Measurements from ENCODE around the gene KCNQ4.
A peak's percentile ranks its signal among the peaks of the same experiment; 100 is the strongest.

The KCNQ4 gene

GRCh38 chr1:40795811-40796586 lies 12.4 kb downstream of the KCNQ4 start:
- no peak for DNase-seq (ENCODE audit: low read depth)

- DNase-seq (ENCODE audit: low read depth), result no peak
Measured at GRCh38 chr1:40796939-40797667, 13.5 kb downstream of the KCNQ4 start.

- DNase-seq (ENCODE audit: low read depth), result no peak
Measured at GRCh38 chr1:40797668-40798010, 14.1 kb downstream of the KCNQ4 start.

- DNase-seq (ENCODE audit: low read depth), result no peak
Measured at GRCh38 chr1:40798366-40799281, 15.0 kb downstream of the KCNQ4 start.

- no peak for DNase-seq (ENCODE audit: low read depth)
Measured at GRCh38 chr1:40799351-40799867, 15.8 kb downstream of the KCNQ4 start.

GRCh38 chr1:40801742-40802077 lies 18.1 kb downstream of the KCNQ4 start:
- no peak for DNase-seq (ENCODE audit: low read depth)

GRCh38 chr1:40802078-40802741 lies 18.6 kb downstream of the KCNQ4 start:
- DNase-seq (ENCODE audit: low read depth), result peak; percentile 73

GRCh38 chr1:40802742-40803113 lies 19.1 kb downstream of the KCNQ4 start:
- DNase-seq (ENCODE audit: low read depth), result no peak

GRCh38 chr1:40803447-40803846 lies 19.9 kb downstream of the KCNQ4 start:
- DNase-seq (ENCODE audit: low read depth), result no peak

- no peak for DNase-seq (ENCODE audit: low read depth)
Measured at GRCh38 chr1:40803902-40804301, 20.3 kb downstream of the KCNQ4 start.

GRCh38 chr1:40806240-40806639 lies 22.7 kb downstream of the KCNQ4 start:
- no peak for DNase-seq (ENCODE audit: low read depth)

GRCh38 chr1:40806731-40807695 lies 23.4 kb downstream of the KCNQ4 start:
- no peak for DNase-seq (ENCODE audit: low read depth)

- DNase-seq (ENCODE audit: low read depth), result no peak
Measured at GRCh38 chr1:40808002-40808401, 24.4 kb downstream of the KCNQ4 start.

- DNase-seq (ENCODE audit: low read depth), result no peak
Measured at GRCh38 chr1:40808444-40808843, 24.9 kb downstream of the KCNQ4 start.

- no peak for DNase-seq (ENCODE audit: low read depth)
Measured at GRCh38 chr1:40808909-40809308, 25.3 kb downstream of the KCNQ4 start.

- DNase-seq (ENCODE audit: low read depth), result no peak
Measured at GRCh38 chr1:40810927-40811326, 27.3 kb downstream of the KCNQ4 start.

GRCh38 chr1:40815420-40815819 lies 31.8 kb downstream of the KCNQ4 start:
- DNase-seq (ENCODE audit: low read depth), result no peak

GRCh38 chr1:40817791-40818263 lies 34.2 kb downstream of the KCNQ4 start:
- DNase-seq (ENCODE audit: low read depth), result no peak

GRCh38 chr1:40818264-40818961 lies 34.8 kb downstream of the KCNQ4 start:
- DNase-seq (ENCODE audit: low read depth), result peak; percentile 73

- no peak for DNase-seq (ENCODE audit: low read depth)
Measured at GRCh38 chr1:40819101-40819500, 35.5 kb downstream of the KCNQ4 start.

Data from activated gamma-delta T cell treated with anti-CD3 and anti-CD28 coated beads, Interleukin-2, amount 50 U/mL, for 16 hours (primary cell).